ENCODE data around the gene DNAJB6.
"Not testable (repeated sequence)": the region's sequence is repeated elsewhere in the genome, so short reads cannot be mapped to it uniquely, and the experiment has no call there.

DNAJB6 gene

DNA sequence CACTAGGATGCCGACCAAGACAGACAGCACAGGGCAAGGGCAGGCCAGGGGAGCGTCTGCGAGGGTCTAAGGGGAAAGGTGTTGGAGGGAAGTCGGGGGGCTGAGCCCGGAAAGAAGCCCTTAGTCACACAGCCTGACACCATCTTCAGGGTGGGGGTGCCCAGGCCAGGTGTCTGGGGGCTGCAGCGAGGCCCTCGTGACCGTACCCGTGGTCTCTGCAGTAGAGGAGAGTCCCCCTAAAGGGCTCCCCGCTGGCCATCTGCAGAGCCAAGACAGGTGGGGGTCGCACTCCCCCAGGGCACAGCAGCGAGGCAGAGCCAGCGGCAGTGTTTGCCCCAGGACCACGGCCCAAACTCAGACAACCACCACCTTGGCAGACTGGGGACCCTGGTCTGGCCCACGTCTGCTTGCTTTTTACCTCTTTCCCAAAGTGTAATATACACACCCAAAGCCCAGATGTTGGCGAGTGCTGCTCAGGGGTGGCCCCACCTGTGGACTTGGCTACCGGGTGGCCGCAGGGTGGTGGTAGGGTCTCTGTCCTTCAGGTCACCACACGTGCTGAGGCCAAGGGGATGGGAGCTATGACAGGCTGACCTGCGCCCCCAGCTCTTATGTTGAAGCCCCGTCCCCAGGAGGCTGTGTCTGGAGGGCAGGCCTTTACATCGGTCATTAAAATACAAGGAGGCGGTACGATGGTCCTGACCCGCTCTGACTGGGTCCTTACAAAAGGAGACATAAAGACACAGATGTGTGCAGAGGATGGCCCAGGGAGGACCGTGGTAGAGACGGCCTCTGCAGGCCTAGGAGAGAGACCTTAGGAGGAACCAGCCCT is 107.4 kb downstream of the DNAJB6 start:
- no peak for DNase-seq

DNA sequence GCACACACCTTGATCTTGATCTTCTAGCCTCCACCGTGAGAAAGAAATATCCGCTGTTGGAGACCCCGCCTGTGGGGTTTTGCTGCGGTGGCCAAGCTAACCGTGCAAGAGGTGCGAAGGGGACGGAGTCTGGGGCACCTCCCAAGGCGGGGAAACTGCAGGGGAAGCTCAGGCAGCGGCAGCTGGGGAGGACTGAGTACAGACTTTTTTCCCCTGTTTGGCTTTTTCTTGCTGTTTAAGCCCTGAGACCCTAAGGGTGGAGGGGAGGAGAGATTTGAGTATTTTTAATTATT is 108.0 kb downstream of the DNAJB6 start:
- DNase-seq = no peak

DNA sequence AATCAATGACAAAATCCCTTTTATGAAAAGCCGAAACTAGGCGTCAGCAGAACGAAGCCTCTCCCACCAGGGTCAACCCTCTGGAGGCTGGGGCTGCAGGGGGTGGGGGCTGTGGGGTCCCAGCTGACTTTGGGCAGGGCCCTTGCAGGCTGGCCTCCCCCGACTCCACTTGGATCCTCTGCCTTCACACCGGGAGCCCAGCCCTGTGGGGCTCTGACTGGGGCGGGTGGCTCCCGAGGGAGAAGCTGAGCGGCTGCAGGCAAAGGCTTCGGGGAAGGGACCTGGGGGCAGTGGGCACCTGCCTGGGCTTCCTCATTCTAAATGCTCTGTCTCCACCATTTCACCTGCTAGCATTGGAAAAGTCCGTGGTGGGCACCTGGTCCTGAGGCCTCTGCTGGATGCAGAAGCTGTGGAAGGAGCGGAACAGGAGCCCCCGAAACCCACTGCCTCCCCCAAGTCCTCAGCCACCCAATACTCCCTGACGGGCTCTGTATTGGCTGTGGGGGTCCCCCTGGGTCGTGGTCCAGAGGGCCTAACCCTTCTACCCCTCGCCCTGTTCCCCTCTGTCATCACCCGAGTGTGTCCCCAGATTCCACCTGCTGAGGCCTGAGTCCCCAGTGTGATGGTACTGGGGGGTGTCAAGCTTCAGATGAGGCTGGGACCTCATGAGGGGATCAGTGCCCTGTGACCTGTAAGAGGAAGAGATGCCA is 108.6 kb downstream of the DNAJB6 start:
- no peak for DNase-seq

DNA sequence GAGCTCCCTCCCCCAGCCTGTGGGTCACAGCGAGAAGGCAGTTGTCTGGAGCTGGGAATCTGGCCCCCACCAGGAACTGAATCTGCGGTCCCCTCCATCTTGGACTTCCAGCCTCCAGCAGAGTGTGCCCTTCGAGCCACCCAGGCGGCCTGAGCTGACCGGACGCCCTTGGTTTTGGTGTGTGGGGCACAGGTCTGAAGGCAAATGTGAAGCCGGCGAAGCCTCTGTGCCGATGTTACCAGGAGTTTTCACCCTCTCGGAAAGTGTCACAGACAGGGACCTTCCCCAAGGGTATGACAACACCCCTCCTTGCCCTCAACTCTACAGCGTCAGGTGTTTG is 109.1 kb downstream of the DNAJB6 start:
- DNase-seq = no peak

DNA sequence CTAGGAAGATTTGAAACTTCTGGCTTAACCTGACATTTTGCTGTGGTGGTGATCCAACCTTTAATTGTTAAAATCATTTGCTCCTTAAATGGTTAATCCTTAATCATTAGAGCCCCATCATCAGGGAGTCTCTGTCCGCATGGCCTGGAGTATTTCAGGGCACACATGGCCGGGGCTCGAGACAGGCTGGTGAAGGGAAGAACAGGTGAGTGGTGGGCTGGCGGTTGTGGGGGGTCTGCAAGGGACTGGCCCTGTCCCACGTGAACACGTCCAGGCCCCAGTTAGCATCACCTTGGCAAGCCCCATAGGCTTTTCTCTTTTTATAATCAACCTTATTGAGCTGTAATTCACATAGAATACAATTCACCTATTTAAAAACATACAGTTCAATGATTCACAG is 109.5 kb downstream of the DNAJB6 start:
- no peak for DNase-seq

DNA sequence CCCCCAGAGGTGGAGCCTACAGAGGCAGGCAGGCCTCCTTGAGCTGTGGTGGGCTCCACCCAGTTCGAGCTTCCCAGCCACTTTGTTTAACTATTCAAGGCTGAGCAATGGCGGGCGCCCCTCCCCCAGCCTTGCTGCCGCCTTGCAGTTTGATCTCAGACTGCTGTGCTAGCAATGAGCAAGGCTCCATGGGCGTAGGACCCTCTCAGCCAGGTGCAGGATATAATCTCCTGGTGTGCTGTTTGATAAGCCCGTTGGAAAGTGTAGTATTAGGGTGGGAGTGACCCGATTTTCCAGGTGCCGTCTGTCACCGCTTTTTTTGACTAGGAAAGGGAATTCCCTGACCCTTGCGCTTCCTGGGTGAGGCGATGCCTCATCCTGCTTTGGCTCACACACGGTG is 117.2 kb downstream of the DNAJB6 start:
- not testable (repeated sequence) for DNase-seq

DNA sequence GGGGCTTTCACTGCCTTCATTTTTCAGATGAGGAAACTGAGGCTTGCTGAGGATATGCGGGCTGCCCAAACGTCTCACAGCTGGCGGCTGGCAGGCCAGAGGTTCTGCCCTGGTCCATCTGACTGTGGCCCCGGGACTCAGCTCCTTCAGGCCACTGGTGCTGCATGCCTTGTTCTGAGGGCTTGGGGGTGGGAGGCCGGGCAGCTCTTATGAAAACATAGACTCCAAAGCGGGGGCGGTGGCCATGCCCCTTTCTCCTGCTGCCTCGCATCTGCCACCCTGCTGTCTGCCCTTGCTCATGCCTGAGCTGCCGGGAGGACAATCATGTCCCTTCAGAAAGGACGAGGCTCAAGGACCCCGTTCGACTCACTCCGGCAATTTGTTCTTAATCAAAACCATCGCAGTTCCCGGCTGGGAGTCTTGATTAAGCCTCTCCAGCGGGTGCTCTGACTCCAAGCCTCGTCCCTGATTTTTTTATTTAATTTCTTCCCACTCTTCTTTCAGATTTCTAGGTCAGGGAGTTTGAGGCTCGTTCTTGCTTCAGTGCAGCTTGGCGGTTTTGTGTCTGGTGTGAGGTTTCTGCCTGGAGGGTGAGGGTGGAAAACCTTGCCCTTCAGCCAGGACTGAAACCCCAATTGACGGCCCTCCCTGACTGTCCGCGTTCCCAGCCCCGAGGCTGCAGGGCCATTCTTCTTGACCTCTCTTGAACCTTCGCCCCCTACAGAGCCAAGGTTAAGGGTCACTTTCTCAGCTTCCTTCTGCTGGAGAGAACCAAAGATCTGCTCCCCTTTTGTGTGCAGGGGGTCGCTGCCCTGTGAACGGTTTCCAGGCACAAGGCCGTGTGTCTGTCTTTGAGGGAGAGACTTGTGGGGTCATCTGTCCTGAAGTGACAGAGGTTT is 120.8 kb downstream of the DNAJB6 start:
- no peak for DNase-seq

DNA sequence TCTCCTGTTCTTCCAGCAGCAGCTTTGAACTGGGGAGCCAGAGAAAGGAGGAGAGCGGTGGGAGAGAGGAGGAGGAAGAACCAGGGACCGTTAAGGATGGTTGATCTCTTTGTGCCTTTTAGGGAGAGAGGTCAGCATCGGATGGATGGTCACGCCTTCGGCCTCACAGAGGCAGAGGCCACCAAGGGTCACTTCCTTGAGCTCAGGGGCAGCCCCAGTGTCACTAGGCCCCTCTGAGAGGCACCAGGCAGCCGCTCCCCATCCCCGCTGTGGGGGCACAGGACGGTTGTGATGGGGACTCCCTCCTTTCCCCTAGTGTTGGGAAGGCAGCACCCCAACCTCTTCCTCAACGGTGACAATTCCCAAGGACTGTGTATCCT is 121.4 kb downstream of the DNAJB6 start:
- no peak for DNase-seq

DNA sequence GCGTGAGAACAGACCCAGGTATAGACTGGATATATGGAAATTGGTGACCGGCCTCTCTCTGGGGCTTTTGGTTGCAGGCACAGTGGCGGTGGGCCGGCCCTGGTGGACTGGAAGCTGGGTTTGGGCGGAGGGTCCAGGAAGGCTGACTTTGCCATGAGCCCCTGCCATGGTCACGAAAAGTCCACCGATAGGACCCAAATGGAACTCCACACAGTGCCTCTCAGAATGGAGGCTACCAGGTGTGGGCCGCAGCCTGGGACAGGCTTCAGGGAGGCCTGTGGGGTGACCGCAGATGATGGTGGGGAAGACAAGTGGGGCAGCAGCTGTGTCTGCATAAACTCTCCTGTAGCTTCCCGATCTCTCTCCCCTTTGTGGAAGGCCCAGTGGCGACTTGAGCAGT is 123.2 kb downstream of the DNAJB6 start:
- DNase-seq = no peak

DNA sequence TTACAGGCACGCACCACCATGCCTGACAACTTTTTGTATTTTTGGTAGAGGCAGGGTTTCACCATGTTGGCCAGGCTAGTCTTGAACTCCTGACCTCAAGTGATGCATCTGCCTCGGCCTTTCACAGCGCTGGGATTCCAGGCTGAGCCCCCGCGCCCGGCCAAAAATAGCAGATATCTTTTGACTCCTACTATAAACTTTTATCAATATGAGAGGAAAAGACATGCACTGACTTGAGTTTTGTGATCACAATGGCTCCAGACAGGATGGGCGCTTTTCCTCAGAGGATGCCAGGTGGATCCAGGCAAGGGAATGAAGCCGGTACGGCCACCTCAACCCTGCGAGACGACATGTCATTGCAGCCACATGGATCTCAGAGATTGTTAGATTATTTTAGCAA is 123.9 kb downstream of the DNAJB6 start:
- no peak for DNase-seq

DNA sequence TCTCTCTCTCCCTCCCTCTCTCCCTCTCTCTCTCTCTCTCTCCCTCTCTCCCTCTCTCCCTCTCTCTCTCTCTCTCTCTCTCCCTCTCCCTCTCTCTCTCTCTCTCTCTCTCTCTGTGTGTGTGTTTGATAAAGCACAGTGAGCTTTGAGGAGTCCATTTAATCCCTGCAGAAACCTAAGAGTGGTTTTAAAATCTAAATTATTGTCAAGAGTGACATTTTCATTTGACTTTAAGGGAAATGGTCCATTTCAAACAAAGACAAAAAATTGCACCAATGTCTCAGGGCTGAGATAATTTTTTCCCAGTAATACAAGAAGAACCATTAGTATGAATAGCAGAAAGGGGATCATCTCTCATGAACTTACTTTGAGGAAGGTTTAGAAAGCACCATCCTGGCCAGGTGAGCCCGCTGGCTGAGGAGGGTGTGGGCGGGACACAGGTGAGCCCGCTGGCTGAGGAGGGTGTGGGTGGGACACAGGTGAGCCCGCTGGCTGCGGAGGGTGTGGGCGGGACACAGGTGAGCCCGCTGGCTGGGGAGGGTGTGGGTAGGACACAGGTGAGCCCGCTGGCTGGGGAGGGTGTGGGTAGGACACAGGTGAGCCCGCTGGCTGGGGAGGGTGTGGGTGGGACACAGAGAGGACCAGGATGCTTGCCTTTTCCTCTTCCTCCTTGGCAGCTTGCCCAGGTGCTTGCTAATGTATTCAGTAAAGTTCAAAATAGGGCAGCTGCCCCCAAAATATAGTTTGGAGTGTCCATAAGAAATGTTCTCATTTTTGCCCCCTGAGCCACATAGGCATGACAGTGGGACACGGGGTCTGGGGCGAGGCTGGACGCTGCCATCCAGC is 125.0 kb downstream of the DNAJB6 start:
- no peak for DNase-seq

DNA sequence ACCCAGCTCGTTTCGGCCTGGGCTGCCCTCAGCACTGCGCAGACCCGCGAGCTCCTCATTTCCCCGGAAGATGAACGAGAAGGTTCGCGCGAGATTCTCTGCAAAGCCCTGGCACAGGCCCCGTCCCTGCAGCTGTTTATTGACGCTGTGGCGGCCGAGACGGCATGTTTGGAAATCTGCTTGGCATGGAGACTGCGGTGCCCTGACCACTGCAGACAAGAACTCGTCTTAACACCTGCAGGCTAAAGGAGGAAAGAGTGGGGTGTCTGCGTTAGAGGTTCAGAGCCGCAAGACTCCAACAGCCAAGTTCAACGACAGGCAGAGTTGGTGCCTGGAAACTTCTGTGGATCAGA is 125.6 kb downstream of the DNAJB6 start:
- no peak for DNase-seq

DNA sequence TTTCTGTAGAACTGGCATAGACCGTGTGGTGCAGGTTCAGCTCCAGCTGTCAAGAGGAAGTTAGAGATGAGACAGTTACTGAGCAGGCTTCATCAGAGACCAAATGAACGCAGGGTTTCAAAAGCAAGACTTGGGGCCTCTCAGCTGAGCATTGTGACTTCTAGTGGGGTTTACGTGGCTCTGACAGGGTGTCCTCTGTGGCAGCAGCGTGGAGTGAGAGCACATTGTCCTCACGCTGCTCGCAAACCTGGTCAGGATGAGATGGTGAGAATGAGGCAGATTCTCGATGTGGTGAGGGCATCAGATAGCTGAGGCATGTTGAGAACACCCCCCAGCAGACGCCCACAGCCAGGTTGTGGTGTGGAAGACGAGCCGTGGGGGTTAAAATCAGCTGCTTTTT is 126.0 kb downstream of the DNAJB6 start:
- no peak for DNase-seq

DNA sequence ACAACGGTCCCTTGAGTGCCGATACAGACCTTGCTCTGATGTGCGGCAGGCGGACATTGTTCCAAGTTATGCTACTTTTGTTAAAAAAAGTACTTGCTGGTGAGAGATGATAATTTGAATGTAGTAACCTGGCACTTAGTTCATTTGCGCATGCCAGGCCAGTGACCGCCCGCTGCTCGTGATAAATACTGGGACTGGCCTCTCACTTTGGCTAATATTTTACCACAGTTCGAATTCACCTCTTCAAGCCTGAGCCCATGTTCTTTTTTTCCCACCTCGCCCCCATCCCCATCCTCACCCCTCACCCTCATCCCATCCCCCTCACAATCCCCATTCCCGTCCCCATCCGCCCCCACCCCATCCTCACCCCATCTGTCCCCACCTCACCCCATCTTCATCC is 126.4 kb downstream of the DNAJB6 start:
- DNase-seq = no peak

DNA sequence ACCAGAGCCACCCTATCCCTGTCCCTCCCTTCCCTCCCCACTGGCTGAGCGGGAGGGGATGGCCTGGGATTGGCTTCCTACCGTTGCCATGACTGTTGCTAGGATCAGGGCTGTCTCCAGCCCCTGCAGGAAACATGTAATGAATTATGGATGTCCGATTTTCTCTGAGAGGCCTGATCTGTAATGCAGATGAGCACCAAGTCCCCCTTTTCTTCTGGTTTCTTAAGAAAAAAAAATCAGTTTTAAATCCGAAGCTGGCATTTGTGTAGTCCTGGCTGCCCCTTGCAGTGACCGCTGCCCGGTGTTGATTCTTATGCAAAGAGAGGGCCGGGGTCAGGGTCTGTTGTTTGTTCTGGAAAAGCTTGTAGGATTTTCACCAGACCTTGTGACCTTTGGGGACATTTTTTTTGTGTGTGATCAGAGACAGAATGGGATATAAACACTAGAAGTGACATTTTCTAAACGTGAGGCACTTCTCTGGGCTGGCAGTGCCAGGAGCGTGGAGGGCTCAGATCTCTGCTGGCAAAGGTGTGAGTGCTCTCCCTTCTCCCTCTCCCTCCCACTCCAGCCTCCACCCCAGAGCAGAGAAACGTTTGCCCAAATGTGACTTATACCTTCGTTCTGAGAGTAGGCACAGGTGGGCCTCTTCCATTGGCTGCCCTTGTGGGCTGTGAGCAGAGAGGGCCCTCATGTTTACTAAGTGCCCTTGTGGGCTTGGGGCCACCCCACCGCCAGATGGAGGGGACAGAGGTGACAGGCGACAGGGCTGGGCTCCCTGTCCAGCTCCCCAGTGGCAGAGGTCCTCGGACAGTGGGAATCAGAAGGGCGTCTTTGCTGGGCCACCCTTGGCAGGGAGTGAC is 127.5 kb downstream of the DNAJB6 start:
- no peak for DNase-seq

DNA sequence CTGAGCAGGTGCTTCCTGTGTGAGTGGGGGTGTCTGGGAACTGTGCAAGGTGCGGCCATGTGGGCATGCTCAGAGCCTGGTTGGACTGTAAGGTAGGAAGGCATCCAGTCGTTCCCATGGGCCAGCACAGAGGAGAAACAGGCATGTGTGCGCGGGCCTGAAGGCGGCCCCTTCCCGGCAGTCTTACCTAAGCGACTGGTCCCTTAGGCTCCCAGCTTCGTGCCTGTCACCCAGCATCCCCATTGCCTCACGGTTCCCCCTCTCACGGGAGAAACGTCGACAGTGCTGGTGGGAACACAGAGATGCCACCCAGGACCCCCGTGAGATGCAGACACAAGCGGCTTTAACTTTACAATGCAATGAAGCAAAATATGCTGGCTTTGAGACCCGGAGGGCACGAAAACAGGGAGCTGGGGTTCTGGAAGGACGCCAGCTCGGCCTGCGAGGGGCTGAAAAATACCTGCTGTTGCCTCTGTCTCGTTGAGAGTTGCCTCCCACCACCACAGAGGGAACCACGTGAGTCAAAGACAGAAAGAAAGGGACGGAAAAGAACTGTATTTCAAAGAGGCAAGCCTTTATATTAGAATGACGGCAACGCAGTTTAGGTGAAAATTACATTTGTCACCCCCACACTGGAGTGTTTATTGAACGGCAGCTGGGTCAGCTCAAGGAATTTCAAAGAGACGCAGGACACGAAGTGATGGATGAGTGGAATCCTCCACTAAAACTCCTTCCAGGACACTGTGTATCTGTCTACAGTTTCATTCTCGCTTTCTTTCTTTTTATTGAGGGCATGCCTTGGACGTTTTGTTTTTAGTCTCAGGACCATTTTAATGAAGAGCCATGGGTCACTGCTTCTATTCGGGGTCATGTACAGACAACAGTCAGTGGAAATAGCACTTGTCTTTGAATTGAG is 128.4 kb downstream of the DNAJB6 start:
- DNase-seq = no peak

DNA sequence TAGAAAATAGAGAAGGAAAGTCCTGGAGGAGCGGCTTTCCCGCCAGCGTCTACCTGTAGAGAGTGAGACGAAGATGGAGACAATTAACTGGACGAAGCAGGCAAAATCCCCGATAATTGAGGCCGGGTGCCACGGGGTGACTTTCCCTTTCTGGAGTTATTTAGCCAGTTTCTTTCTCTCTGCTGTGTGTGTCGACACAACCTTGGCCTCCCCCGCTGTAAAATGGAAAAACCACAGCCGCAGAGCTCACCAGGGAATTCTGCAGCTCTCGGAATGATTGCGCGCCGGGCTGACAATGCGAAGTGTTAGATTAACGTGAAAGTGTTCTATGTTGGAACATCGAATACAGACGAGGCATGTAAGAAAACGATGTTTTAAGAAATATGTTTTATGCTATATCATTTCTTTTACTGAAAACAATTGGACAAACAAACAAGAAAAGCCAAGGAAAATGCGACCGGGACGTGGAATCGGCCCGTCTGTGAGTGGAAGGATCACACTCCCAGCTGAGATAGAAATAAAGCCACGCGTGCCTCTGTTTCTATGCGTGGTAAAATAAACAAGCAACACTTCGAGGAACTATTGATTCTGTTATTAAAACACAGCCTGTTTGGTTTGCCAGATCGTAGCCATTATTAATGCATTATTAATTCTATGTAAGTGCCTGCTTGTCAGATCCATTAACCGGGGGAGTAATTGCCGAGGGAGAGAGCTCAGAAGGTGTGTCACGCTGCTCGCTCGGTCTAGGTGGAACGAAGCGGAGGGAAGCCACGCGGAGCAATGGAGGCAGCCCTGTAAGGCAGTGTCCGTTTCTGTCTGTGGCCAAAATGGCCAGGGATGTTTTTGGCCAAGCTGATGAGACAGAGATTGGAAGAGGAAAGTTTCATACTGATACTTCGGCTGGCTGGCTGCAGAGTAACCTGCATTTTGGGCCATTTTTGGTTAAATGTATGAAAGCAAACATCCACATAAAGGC is 129.4 kb downstream of the DNAJB6 start:
- no peak for DNase-seq

DNA sequence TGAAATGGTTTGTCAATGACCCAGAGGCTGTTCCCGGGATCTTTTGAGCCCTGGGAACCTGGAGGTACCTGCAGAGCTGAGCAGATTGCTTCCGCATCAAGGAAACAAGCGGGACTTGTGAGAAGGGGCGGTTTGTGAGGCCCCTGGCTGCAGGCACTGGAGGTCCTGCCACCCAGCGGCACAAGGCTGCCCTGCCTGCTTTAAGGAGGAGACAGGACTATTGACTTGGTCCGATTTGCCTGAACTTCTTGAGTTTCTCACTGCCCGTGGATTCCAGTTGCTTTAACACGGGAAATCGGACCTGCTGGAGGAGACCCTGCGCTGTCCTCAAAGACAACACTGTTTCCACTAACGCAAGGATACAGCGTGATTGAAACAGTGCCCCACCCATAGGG is 130.1 kb downstream of the DNAJB6 start:
- DNase-seq = no peak
